ENCODE results near the gene FAM13A.

- TF ChIP-seq CTCF (IDR thresholded peaks at IDR 0.05): no peak
- TF ChIP-seq POLR2AphosphoS5 (IDR thresholded peaks at IDR 0.05): no peak
Observed at GRCh38 chr4:88753658-88754571, 303.1 kb downstream of the FAM13A start.

Data from breast epithelium (tissue), 3 donors.